Cerebellar cortex (tissue), 1 donor: ENCODE measurements around the gene MYO7A.

Source experiments
- DNase-seq: peaks from one replicate; pipeline ENCODE4 v3.0.0-alpha.2; 2015; ENCODE audit warnings: low spot score

The MYO7A gene

GRCh38 chr11:77217156-77217555 is 89.1 kb downstream of the MYO7A start:
- DNase-seq: no peak

DNA sequence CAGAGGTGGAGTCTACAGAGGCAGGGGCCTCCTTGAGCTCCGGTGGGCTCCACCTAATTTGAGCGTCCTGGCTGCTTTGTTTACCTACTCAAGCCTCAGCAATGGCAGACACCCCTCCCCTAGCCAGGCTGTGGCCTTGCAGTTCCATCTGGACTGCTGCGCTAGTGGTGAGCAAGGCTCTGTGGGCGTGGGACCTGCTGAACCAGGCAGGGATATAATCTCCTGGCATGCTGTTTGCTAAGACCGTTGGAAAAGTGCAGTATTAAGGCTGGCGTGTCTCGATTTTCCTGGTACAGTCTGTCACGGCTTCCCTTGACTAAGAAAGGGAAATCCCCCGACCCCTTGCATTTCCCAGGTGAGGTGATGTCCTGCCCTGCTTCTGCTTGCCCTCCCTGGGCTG is 95.8 kb downstream of the MYO7A start:
- no peak for DNase-seq

DNA sequence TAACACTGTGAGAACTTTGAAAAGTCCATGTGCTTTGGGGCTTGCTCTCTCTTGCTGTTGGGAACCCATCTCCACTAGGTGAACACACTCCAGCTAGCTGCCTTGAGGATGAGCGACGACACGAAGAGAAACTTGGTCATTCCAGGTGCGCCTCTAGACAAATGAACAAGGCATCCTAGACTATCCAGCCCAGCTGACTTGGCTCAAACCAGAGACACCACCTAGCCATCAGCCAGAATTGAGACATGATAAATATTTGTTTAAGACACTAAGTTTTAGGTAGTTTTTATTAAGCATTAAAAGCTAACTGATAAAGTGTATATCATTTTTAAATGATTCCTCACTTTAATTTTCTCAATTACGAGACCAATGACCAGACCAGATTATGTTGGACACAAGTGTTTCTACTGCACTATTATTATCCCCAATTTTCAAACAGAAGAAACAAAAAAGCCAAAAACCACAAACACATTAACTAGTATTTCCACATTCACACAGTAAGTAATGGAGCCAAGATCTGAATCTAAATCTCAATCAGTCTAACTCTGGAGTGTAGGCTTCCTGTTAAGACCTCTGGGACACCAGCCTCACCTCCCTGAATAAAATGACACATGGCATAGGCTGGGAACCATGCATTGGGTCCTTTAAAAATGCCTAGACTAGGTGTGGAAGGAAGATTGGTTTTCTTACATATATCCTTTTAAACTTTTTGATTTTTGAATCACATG is 103.0 kb downstream of the MYO7A start:
- DNase-seq: no peak

DNA sequence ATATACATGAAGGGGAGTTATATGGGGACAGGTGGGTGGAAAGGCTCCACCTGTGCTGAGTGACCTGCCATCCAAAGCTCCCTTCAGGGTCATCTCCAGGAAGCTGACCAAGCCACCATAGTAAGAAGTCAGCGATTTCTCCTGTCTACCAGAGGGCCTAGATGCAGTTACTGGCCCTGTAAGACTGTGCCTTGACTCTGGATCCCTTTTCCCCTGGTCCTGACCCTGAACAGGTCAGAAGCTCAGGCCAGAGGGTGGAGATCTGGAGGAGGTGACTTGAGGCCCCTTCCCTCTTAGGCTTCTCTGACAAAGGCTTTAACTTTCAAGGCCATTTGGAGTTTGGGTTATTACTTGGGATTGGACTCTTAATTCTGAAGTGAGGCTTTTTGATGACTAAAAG is 103.8 kb downstream of the MYO7A start:
- DNase-seq: no peak

DNA sequence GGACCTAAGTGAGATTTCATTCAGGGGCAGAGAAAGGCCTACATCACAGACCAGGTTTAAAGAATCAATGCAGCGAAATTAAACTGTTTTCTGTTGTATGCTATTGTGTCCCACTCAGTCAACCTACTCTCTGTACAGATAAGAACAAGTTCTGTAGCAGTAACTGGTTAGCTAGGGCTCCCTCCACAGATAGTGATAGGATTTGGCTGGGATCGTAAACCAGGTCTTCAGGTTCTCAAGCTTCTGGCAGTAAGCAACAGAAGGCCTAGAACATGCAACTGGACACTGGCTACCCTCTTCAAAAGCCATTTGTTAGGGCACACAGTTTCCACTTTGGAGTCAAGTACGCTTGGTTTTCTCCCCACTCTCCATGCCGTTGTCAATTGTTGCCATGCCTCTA is 104.2 kb downstream of the MYO7A start:
- DNase-seq: no peak

DNA sequence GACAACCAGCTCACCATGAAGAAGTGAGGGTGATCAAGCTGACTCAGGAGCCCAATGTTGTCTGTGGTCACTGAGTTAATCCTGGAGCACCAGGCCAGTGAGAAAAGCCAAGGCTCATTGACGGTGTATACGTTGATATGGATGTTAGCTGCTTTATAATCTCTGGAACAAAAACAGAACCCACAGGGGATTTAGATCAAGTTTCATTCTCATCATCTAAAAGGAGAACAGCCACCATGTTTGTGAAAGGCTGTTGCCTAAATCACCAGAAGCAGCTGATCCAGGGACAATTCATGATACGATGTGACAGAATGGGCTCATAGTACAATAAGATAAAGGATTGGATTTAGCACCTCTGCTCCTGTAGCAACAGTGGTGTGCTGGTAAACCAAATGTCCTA is 105.0 kb downstream of the MYO7A start:
- no peak for DNase-seq

DNA sequence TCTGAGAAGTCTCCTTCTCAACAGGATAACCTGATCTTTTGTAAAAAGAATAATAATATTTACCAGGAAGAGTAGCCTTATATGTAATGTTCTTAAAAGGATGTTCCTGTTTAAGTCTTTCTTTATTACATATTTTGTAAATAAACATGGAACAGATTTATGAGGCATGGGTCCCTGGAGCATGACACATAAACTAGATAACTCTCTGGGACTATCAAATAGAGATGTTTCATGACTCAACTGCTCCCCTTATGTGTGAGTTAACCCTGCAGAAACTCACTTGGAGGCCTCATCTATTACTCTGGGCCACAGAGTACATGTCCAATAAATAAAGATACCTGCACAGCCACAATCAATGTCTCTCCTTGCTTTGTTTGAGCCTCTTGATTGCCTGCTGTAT is 108.9 kb downstream of the MYO7A start:
- no peak for DNase-seq

GRCh38 chr11:77244277-77245027 is 116.4 kb downstream of the MYO7A start:
- DNase-seq: no peak

DNA sequence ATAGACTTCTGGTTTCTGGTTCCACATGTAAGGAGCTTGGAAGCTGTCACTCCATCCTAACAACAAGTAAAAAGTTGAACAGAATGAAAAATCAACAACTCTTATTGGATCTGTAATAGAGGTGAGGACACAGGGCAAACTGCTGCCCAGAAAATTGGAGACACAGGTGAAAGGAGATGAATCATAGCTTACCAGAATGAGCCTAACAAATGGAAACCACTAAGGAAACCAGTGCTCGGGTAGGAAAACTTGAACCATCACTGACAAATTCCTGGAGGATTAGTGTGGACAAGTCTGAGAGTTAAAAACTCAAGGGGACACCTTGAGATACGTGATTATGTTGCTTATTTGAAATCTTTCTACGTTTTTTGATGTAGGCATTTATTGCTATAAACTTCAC is 121.4 kb downstream of the MYO7A start:
- no peak for DNase-seq

- no peak for DNase-seq
Measured at GRCh38 chr11:77250881-77251640, 123.0 kb downstream of the MYO7A start.

DNA sequence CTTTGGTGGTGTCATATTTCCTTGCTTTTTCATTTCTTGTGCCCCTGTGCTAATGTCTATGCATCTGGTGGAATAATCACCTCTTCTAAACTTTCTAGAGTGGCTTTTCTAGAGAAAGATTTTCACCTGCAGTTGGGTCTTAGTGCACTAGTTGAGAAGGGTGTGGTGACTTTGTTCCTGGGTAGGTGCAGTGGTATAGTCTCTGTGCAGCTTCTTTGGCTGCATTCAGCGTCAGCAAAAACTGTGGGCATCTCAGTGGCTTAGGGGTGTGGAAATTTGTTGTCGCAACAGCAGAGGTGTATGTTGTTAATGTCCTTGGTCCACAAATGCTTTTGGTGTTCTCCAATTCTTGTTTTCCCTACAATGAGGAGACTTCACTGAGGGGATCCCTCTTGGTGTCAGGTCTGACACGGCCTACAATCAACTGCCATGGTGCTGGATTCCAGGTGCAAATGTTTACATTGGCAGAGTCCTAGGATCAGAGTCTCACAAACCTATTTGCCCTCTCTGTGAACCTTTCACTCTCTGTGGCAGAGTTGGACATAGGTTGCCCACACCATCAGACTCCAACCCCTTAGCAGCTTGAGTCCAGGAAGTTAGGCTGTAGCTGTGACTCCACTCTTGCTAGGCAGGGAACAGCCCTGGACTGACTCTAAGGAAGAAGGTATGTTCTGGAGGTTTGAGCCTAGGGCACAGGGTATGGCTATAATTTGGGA is 124.7 kb downstream of the MYO7A start:
- no peak for DNase-seq

DNA sequence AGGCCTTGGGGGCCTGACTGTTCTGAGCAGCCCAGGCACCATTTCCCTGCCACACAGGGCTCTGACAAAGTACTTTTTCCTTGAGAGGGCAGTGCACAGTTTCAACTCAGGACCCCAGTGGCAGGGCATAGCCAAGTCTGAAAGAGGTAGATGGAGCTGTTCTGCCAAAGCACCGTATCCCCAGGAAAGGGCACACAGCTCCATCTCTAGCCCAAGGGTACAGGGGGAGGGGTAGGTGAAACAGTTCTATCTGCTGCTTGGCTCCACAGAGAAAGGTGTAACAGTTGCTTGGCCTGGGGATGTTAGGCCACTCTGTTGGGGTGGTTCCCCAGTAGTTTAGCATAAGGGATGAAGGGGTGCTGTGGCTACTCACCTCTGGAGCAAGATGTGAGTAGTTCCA is 125.6 kb downstream of the MYO7A start:
- DNase-seq: no peak

GRCh38 chr11:77259641-77260040 is 131.6 kb downstream of the MYO7A start:
- no peak for DNase-seq

DNA sequence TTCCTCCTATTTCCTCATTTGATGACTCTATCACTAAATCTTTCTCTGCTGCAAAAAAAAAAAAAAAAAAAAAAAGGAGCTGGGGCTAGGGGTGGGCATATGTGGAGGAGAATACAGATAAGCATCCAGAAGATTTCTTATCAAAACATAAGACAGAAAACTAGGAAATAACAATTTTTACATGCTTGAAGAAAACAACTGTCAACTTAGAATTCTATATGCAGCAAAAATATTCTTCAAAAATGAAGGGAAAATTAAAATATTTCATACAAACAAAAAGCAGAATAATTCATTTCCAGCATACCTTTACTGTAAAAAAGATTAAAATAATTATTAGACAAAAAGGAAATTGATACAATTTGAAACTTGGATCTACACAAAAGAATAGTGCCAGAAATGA is 134.8 kb downstream of the MYO7A start:
- DNase-seq: no peak
